Measurements from ENCODE around the gene LAIR1.

DNA sequence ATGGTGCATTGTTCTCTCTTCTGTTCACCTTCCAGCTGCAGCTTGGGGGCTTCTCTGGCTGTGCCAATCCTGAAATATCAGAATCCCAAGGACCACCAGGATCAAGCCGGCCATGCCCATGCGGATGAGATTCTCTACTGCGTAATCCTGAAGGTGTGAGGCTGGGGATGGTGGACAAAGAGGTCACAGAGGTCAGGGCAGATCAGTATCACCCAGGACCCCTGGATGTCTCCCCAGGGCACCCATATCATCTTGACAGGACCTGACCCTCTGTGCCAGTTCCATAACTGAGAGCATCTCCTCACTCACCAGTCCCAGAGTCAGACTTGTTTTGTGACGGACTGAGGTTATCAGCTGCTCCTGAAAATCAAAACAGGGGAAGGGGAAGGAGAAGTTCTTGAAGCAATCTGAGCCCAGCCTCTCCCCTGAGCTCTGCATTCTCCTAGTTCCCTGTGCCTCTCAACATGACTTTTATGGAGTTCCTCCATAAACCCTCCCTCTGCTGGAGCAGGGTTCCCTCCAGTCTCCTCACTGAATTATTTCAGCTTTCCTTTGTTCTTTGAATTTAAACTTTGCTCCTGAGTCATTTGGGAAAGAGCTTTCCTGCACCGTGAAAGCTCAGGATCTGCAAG lies 57.2 kb downstream of the LAIR1 start:
- no peak for TF ChIP-seq EZH2 (IDR thresholded peaks at IDR 0.05; ENCODE audit: borderline replicate concordance, low read length)
- TF ChIP-seq, protein P1, sequence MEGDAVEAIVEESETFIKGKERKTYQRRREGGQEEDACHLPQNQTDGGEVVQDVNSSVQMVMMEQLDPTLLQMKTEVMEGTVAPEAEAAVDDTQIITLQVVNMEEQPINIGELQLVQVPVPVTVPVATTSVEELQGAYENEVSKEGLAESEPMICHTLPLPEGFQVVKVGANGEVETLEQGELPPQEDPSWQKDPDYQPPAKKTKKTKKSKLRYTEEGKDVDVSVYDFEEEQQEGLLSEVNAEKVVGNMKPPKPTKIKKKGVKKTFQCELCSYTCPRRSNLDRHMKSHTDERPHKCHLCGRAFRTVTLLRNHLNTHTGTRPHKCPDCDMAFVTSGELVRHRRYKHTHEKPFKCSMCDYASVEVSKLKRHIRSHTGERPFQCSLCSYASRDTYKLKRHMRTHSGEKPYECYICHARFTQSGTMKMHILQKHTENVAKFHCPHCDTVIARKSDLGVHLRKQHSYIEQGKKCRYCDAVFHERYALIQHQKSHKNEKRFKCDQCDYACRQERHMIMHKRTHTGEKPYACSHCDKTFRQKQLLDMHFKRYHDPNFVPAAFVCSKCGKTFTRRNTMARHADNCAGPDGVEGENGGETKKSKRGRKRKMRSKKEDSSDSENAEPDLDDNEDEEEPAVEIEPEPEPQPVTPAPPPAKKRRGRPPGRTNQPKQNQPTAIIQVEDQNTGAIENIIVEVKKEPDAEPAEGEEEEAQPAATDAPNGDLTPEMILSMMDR (IDR thresholded peaks at IDR 0.05; ENCODE audit: low read length): no peak
